HEK293 (cell line): ENCODE measurements around the gene ZBTB4.

Experiments used
- CTCF ChIA-PET: fragments of 350-600 bp; formaldehyde crosslinking; extraction: SDS; loops from one replicate; lab custom pipeline; 2021; ENCODE audit warnings: antibody characterized with exemption; lab: Yijun Ruan, JAX
- POLR2A ChIA-PET: fragments of 300-600 bp; formaldehyde crosslinking; extraction: SDS; loops from one replicate; lab custom pipeline; 2020; ENCODE audit warnings: antibody characterized with exemption, inconsistent platforms; lab: Yijun Ruan, JAX
- H3K27ac ChIP-seq: fragments of 200-500 bp; sonication (Bioruptor generic); 2 replicates; pipeline ENCODE4 v1.5.1; 2014; ENCODE audit warnings: low read depth, low read length, control low read depth, inconsistent platforms; ENCODE audit errors: extremely low read depth
- H3K36me3 ChIP-seq, 2 experiments: fragments of 200-500 bp in 1 of 2; sonication (Bioruptor generic) in 1 of 2; 1 replicate in 1 of 2; 2 replicates in 1 of 2; pipeline ENCODE4 v1.5.1; 2014 to 2017; ENCODE audit warnings: inconsistent platforms in 2 of 2, low read length in 2 of 2; ENCODE audit not compliant: control insufficient read depth in 2 of 2, insufficient read depth in 1 of 2
- H3K4me1 ChIP-seq: fragments of 200-500 bp; sonication (Bioruptor generic); 2 replicates; pipeline ENCODE4 v1.5.1; 2014; ENCODE audit warnings: mild to moderate bottlenecking, low read length, inconsistent platforms; ENCODE audit not compliant: control insufficient read depth, insufficient read depth
- H3K4me3 ChIP-seq: 2 replicates; pipeline ENCODE4 v1.5.1; 2011; ENCODE audit warnings: low read depth, mild to moderate bottlenecking, control low read depth, low read length, moderate library complexity
- H3K9me3 ChIP-seq: fragments of 200-500 bp; sonication (Bioruptor generic); 2 replicates; pipeline ENCODE4 v1.5.1; 2014; ENCODE audit warnings: low read depth, low read length, inconsistent platforms; ENCODE audit not compliant: control insufficient read depth, insufficient read depth
- GLIS1 ChIP-seq: fragments of 450-650 bp; formaldehyde crosslinking; IDR thresholded peaks from 2 replicates; pipeline ENCODE4 v1.5.1; 2016; ENCODE audit warnings: missing biosample characterization, missing genetic modification characterization
- GLIS2 ChIP-seq: fragments of 450-650 bp; formaldehyde crosslinking; IDR thresholded peaks from 2 replicates; pipeline ENCODE4 v1.5.1; 2016; ENCODE audit warnings: missing biosample characterization, missing genetic modification characterization
- HOXA7 ChIP-seq: sonication (generic); formaldehyde crosslinking; IDR thresholded peaks from 2 replicates; pipeline ENCODE4 v1.8.1; 2022; ENCODE audit warnings: missing genetic modification reagents, borderline replicate concordance
- IKZF3 ChIP-seq: fragments of 450-650 bp; IDR thresholded peaks from 2 replicates; pipeline ENCODE4 v1.5.0; 2018; ENCODE audit warnings: missing biosample characterization, mild to moderate bottlenecking, missing genetic modification characterization, moderate library complexity
- SP3 ChIP-seq: fragments of 450-650 bp; formaldehyde crosslinking; IDR thresholded peaks from 2 replicates; pipeline ENCODE4 v1.5.1; 2016; ENCODE audit warnings: missing biosample characterization, missing genetic modification characterization
- ZNF175 ChIP-seq: fragments of 450-650 bp; formaldehyde crosslinking; IDR thresholded peaks from 2 replicates; pipeline ENCODE4 v1.5.1; 2016; ENCODE audit warnings: missing biosample characterization, missing genetic modification characterization
- ZNF214 ChIP-seq: fragments of 450-650 bp; formaldehyde crosslinking; IDR thresholded peaks from 2 replicates; pipeline ENCODE4 v1.5.1; 2017; ENCODE audit warnings: missing biosample characterization, mild to moderate bottlenecking, missing genetic modification characterization, borderline replicate concordance
- ZNF239 ChIP-seq: fragments of 450-650 bp; formaldehyde crosslinking; IDR thresholded peaks from 2 replicates; pipeline ENCODE4 v1.5.1; 2016; ENCODE audit warnings: missing biosample characterization, missing genetic modification characterization
- ZNF335 ChIP-seq: fragments of 450-650 bp; formaldehyde crosslinking; conservative IDR thresholded peaks from 2 replicates; pipeline ENCODE4 v1.5.1; 2016; ENCODE audit warnings: missing biosample characterization, missing genetic modification characterization
- ZNF350 ChIP-seq: fragments of 450-650 bp; formaldehyde crosslinking; IDR thresholded peaks from 2 replicates; pipeline ENCODE4 v1.5.0; 2017; ENCODE audit warnings: missing biosample characterization, mild to moderate bottlenecking, missing genetic modification characterization
- ZNF76 ChIP-seq: fragments of 450-650 bp; formaldehyde crosslinking; IDR thresholded peaks from 2 replicates; pipeline ENCODE4; 2016; ENCODE audit warnings: low read depth, missing biosample characterization, missing genetic modification characterization, borderline replicate concordance
- TF ChIP-seq, protein P1 (sequence below): fragments of 450-650 bp; formaldehyde crosslinking; IDR thresholded peaks from 2 replicates; pipeline ENCODE4 v1.5.1; 2016; ENCODE audit warnings: missing biosample characterization, missing genetic modification characterization
- TF ChIP-seq, protein P2 (sequence below): IDR thresholded peaks from 2 replicates; pipeline ENCODE4 v1.6.1; 2011; ENCODE audit warnings: mild to moderate bottlenecking, low read depth, low read length, borderline replicate concordance
- TF ChIP-seq, protein P3 (sequence below): fragments of 450-650 bp; formaldehyde crosslinking; IDR thresholded peaks from 2 replicates; pipeline ENCODE4 v1.5.1; 2016; ENCODE audit warnings: missing biosample characterization, missing genetic modification characterization
- TF ChIP-seq, protein P4 (sequence below): fragments of 450-650 bp; formaldehyde crosslinking; optimal IDR thresholded peaks from 2 replicates; pipeline ENCODE3; 2016; ENCODE audit warnings: missing biosample characterization, mild to moderate bottlenecking, missing genetic modification characterization

The ZBTB4 gene

DNA sequence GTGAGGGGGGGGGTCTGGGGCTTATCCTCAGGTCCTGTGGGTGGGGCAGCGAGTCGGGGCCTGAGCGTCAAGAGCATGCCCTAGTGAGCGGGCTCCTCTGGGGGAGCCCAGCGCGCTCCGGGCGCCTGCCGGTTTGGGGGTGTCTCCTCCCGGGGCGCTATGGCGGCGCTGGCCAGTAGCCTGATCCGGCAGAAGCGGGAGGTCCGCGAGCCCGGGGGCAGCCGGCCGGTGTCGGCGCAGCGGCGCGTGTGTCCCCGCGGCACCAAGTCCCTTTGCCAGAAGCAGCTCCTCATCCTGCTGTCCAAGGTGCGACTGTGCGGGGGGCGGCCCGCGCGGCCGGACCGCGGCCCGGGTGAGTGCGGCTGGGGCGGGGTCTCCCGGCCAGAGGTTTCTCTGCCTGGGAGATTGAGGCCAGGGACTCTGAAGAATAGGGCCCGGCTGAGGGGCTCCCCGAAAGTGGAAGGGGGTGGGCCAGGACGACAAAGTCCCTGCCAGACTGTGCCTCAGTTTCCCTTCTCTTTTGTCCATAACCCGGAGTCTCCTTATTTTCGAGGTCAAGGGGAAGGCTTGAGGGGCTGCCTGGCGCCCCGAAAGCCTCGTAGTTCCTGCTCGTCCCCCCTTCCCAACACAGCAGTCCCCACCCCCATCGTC is 39.8 kb downstream of the ZBTB4 start, which contains the start of gene FGF11:
TSS of gene FGF11 (plus strand) at position 51 of the 651 bp plus-strand sequence. CDS start at position 160, 109 bp downstream.
- ChIA-PET CTCF (interaction anchor here (0.6 to 3.8 kb wide), 2 partner anchors 14 to 84 kb away, joined by 5 to 18 read pairs; partner anchors contain the start of gene TMEM95), POLR2A (interaction anchor here (0.7 to 3.1 kb wide), 4 partner anchors 36 to 45 kb away, joined by 3 to 21 read pairs (median 4); partner anchors contain the start of genes PLSCR3, POLR2A and TMEM256)
- Histone ChIP-seq H3K9me3 (no peaks in the 10 kb centered on the region), H3K4me1 (peaks cover 25% of the 10 kb centered on the region), H3K27ac (peak within 1 kb of the TSS; percentile 74), H3K4me3 (peak within 1 kb of the TSS; percentile 20), H3K36me3 (no peaks in the 10 kb centered on the region)
- TF ChIP-seq, protein P1, sequence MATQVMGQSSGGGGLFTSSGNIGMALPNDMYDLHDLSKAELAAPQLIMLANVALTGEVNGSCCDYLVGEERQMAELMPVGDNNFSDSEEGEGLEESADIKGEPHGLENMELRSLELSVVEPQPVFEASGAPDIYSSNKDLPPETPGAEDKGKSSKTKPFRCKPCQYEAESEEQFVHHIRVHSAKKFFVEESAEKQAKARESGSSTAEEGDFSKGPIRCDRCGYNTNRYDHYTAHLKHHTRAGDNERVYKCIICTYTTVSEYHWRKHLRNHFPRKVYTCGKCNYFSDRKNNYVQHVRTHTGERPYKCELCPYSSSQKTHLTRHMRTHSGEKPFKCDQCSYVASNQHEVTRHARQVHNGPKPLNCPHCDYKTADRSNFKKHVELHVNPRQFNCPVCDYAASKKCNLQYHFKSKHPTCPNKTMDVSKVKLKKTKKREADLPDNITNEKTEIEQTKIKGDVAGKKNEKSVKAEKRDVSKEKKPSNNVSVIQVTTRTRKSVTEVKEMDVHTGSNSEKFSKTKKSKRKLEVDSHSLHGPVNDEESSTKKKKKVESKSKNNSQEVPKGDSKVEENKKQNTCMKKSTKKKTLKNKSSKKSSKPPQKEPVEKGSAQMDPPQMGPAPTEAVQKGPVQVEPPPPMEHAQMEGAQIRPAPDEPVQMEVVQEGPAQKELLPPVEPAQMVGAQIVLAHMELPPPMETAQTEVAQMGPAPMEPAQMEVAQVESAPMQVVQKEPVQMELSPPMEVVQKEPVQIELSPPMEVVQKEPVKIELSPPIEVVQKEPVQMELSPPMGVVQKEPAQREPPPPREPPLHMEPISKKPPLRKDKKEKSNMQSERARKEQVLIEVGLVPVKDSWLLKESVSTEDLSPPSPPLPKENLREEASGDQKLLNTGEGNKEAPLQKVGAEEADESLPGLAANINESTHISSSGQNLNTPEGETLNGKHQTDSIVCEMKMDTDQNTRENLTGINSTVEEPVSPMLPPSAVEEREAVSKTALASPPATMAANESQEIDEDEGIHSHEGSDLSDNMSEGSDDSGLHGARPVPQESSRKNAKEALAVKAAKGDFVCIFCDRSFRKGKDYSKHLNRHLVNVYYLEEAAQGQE (tag by site-specific recombination): peak; percentile 79
- TF ChIP-seq SP3 (tag by site-specific recombination): peak; percentile 38; the same call in 1 of the 2 replicates
- no peak for TF ChIP-seq ZNF350
- TF ChIP-seq GLIS1 (tag by site-specific recombination): peak; percentile 50; the same call in 1 of the 2 replicates
- TF ChIP-seq HOXA7 (CRISPR knock-in tag): no peak
- TF ChIP-seq GLIS2 (tag by site-specific recombination): 0 out of 2 replicates have a peak, but pooled peaks have one; percentile 26
- TF ChIP-seq ZNF76: no peak

DNA sequence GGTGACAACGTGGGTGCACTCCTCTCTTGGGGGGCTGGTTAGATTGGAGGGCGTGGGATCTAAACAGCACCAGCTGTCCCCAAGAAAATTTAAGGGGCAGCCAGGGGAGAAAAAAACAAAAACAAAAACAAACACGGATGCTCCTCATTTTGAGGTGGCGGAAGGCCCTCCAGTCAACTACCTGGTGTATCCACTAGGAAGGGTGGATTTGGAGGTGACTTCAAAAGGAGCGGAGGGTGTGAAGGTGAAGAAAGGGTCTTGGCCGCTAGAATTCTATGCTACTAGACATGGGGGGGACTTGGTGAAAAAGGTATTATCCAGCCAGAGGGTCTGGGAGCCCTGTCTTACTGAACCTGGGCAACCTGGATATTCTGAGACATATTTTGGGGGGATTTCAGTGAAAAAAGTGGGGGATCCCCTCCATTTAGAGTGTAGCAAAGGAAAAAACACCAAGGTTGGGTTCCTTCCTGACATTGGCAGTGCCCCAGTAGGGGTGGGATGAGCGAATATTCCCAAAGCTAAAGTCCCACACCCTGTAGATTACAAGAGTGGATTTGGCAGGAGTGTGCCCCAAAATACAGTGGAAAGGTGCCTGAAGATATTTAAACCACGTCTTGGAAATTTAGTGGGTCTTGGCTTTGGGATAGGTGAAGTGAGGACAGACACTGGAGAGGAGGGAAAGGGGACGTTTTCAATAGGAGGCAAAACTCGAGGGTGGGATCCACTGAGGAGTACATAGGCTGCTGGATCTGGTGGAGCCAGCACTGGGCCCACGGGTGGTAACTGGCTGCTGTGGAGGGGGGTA is 40.6 kb downstream of the ZBTB4 start:
- Histone ChIP-seq H3K4me1 (peaks cover 18% of the 10 kb centered on the region), H3K36me3 (no peaks in the 10 kb centered on the region), H3K4me3 (no peak overlapping the region), H3K27ac (no peak overlapping the region), H3K9me3 (no peaks in the 10 kb centered on the region)
- no peak for TF ChIP-seq ZNF239 (tag by site-specific recombination)
- no peak for TF ChIP-seq ZNF175 (tag by site-specific recombination)
- TF ChIP-seq, protein P2, sequence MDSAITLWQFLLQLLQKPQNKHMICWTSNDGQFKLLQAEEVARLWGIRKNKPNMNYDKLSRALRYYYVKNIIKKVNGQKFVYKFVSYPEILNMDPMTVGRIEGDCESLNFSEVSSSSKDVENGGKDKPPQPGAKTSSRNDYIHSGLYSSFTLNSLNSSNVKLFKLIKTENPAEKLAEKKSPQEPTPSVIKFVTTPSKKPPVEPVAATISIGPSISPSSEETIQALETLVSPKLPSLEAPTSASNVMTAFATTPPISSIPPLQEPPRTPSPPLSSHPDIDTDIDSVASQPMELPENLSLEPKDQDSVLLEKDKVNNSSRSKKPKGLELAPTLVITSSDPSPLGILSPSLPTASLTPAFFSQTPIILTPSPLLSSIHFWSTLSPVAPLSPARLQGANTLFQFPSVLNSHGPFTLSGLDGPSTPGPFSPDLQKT: no peak
- TF ChIP-seq IKZF3 (tag by site-specific recombination): peak; percentile 12; the same call in 1 of the 2 replicates
- TF ChIP-seq, protein P3, sequence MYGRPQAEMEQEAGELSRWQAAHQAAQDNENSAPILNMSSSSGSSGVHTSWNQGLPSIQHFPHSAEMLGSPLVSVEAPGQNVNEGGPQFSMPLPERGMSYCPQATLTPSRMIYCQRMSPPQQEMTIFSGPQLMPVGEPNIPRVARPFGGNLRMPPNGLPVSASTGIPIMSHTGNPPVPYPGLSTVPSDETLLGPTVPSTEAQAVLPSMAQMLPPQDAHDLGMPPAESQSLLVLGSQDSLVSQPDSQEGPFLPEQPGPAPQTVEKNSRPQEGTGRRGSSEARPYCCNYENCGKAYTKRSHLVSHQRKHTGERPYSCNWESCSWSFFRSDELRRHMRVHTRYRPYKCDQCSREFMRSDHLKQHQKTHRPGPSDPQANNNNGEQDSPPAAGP: no peak
- TF ChIP-seq, protein P4, sequence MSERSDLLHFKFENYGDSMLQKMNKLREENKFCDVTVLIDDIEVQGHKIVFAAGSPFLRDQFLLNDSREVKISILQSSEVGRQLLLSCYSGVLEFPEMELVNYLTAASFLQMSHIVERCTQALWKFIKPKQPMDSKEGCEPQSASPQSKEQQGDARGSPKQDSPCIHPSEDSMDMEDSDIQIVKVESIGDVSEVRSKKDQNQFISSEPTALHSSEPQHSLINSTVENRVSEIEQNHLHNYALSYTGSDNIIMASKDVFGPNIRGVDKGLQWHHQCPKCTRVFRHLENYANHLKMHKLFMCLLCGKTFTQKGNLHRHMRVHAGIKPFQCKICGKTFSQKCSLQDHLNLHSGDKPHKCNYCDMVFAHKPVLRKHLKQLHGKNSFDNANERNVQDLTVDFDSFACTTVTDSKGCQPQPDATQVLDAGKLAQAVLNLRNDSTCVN (tag by site-specific recombination): no peak
- no peak for TF ChIP-seq ZNF214 (tag by site-specific recombination)
- peak; percentile 63 for TF ChIP-seq ZNF335 (tag by site-specific recombination)
- ChIA-PET POLR2A (interaction anchor here (0.5 to 3.1 kb wide), 3 partner anchors 35 to 756 kb away, joined by 3 to 21 read pairs (median 4); partner anchors contain the start of genes POLR2A and TMEM256), CTCF (interaction anchor here (0.8 to 3.8 kb wide), 3 partner anchors 37 to 122 kb away, joined by 3 to 18 read pairs (median 3); partner anchors contain the start of gene TMEM95)
